Measurements from ENCODE around the gene SLC4A2. TPM values are rescaled to one million over a fixed set of nuclear protein-coding genes. Genes with fewer than 3 reads are reported as not detected.
"Not testable (repeated sequence)": the region's sequence is repeated elsewhere in the genome, so short reads cannot be mapped to it uniquely, and the experiment has no call there.

The SLC4A2 gene
- total RNA-seq (2014; rRNA removed; shearing (Covaris generic)): 95.5 and 100 TPM in 2 replicates

- DNase-seq (ENCODE audit: low read depth in 1 of 2, low spot score in 2 of 2): peak; percentile 65 to 78
- H3K4me3 ChIP-seq: peak within 1 kb of the TSS; percentile 74
- H3K27ac ChIP-seq: peak within 1 kb of the TSS; percentile 78
- no peaks in the 10 kb centered on the region for H3K9me3 ChIP-seq (replicated peaks)
- no peaks in the 10 kb centered on the region for H3K27me3 ChIP-seq (replicated peaks)
- peaks cover 33% of the 10 kb centered on the region for H3K4me1 ChIP-seq (replicated peaks)
- H3K36me3 ChIP-seq: peaks cover 21% of the 10 kb centered on the region
These were observed at the start of gene SLC4A2 for GRCh38 chr7:151059367-151060112. TSS of gene SLC4A2 (plus strand) at chr7:151059589. CDS start at chr7:151061988, 2,399 bp downstream.

GRCh38 chr7:151010037-151010306, 49.4 kb upstream of the SLC4A2 start:
- Histone ChIP-seq H3K4me3 (no peak overlapping the region), H3K27me3 (replicated peaks) (peaks cover 31% of the 10 kb centered on the region), H3K27ac (no peak overlapping the region), H3K9me3 (replicated peaks) (peaks cover 5% of the 10 kb centered on the region; the same call in 1 of the 2 replicates), H3K4me1 (replicated peaks) (peaks cover 24% of the 10 kb centered on the region), H3K36me3 (no peaks in the 10 kb centered on the region)
- DNase-seq (ENCODE audit: low read depth in 1 of 2, low spot score in 2 of 2): no peak

- no peak for DNase-seq (ENCODE audit: low read depth in 1 of 2, low spot score in 2 of 2)
- H3K36me3 ChIP-seq: no peaks in the 10 kb centered on the region
- peaks cover 24% of the 10 kb centered on the region for H3K4me1 ChIP-seq (replicated peaks)
- no peak overlapping the region for H3K27ac ChIP-seq
- peaks cover 30% of the 10 kb centered on the region for H3K27me3 ChIP-seq (replicated peaks)
- peaks cover 5% of the 10 kb centered on the region; the same call in 1 of the 2 replicates for H3K9me3 ChIP-seq (replicated peaks)
- H3K4me3 ChIP-seq: no peak overlapping the region
These were observed 48.9 kb upstream of the SLC4A2 start for GRCh38 chr7:151010307-151011096.

- Histone ChIP-seq H3K4me1 (replicated peaks) (peaks cover 24% of the 10 kb centered on the region), H3K36me3 (no peaks in the 10 kb centered on the region), H3K27me3 (replicated peaks) (peaks cover 27% of the 10 kb centered on the region), H3K4me3 (no peak overlapping the region), H3K27ac (no peak overlapping the region), H3K9me3 (replicated peaks) (peaks cover 5% of the 10 kb centered on the region; the same call in 1 of the 2 replicates)
- no peak for DNase-seq (ENCODE audit: low read depth in 1 of 2, low spot score in 2 of 2)
These were observed 48.3 kb upstream of the SLC4A2 start for GRCh38 chr7:151011097-151011409.

- DNase-seq (ENCODE audit: low read depth in 1 of 2, low spot score in 2 of 2); H3K36me3 ChIP-seq; H3K9me3 ChIP-seq (replicated peaks); H3K4me3 ChIP-seq; H3K27ac ChIP-seq: not testable (repeated sequence)
- Histone ChIP-seq H3K4me1 (replicated peaks) (peaks cover 24% of the 10 kb centered on the region), H3K27me3 (replicated peaks) (peaks cover 27% of the 10 kb centered on the region)
These were observed 47.8 kb upstream of the SLC4A2 start for GRCh38 chr7:151011616-151012015.

DNA sequence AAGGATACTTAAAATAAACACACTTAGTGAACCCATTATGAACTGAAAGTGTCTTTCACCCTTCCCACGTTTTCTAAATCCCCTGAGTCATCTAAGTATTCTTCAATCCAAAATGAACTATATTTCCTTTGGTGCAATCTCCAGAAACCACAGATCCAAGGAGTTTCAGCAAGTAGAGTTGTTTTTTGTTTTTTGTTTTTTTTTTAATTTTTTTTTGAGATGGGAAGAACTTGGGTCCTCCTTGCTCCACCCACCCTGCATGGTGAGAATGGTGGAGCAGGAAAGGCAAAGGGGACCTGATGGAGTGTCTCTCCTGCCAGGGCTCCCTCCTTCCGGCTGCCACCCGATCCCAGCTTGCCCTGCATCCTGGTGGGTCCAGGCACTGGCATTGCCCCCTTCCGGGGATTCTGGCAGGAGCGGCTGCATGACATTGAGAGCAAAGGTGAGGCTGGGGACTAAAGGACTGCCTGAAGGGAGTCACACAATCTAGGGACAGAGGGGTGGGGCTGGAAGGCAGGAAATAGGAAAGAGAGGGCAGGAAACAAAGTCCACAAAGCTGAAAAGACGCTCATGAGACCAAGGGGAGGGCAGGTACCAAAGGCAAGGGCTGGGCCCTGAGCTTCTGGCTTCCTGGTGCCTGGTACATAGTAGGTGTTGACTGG, 47.2 kb upstream of the SLC4A2 start:
- Histone ChIP-seq H3K9me3 (replicated peaks) (peaks cover 5% of the 10 kb centered on the region; the same call in 1 of the 2 replicates), H3K4me1 (replicated peaks) (peaks cover 24% of the 10 kb centered on the region), H3K36me3 (no peaks in the 10 kb centered on the region), H3K27ac (no peak overlapping the region), H3K27me3 (replicated peaks) (peaks cover 30% of the 10 kb centered on the region), H3K4me3 (no peak overlapping the region)
- peak in 1 of 2 experiments; percentile 22 for DNase-seq (ENCODE audit: low read depth in 1 of 2, low spot score in 2 of 2)

GRCh38 chr7:151012911-151013347, 46.5 kb upstream of the SLC4A2 start:
- DNase-seq (ENCODE audit: low read depth in 1 of 2, low spot score in 2 of 2): peak in 1 of 2 experiments; percentile 40

GRCh38 chr7:151013356-151013732, 46.0 kb upstream of the SLC4A2 start:
- Histone ChIP-seq H3K36me3 (no peaks in the 10 kb centered on the region), H3K27ac (no peak overlapping the region), H3K4me1 (replicated peaks) (peaks cover 28% of the 10 kb centered on the region), H3K9me3 (replicated peaks) (peaks cover 5% of the 10 kb centered on the region), H3K4me3 (no peak overlapping the region), H3K27me3 (replicated peaks) (peaks cover 33% of the 10 kb centered on the region)
- DNase-seq (ENCODE audit: low read depth in 1 of 2, low spot score in 2 of 2): no peak

More at GRCh38 chr7:151012911-151013347, 46.5 kb upstream of the SLC4A2 start:
- H3K27ac ChIP-seq: no peak overlapping the region
- no peaks in the 10 kb centered on the region for H3K36me3 ChIP-seq
- peaks cover 5% of the 10 kb centered on the region; the same call in 1 of the 2 replicates for H3K9me3 ChIP-seq (replicated peaks)
- H3K4me1 ChIP-seq (replicated peaks): peaks cover 24% of the 10 kb centered on the region
- peaks cover 30% of the 10 kb centered on the region for H3K27me3 ChIP-seq (replicated peaks)
- H3K4me3 ChIP-seq: no peak overlapping the region

DNA sequence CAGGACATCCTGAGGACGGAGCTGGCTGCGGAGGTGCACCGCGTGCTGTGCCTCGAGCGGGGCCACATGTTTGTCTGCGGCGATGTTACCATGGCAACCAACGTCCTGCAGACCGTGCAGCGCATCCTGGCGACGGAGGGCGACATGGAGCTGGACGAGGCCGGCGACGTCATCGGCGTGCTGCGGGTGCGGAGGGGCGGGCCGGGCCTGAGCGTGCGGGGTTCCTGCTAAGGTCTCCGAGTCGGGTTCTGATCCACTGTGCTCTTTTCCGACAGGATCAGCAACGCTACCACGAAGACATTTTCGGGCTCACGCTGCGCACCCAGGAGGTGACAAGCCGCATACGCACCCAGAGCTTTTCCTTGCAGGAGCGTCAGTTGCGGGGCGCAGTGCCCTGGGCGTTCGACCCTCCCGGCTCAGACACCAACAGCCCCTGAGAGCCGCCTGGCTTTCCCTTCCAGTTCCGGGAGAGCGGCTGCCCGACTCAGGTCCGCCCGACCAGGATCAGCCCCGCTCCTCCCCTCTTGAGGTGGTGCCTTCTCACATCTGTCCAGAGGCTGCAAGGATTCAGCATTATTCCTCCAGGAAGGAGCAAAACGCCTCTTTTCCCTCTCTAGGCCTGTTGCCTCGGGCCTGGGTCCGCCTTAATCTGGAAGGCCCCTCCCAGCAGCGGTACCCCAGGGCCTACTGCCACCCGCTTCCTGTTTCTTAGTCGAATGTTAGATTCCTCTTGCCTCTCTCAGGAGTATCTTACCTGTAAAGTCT, 45.5 kb upstream of the SLC4A2 start:
- DNase-seq (ENCODE audit: low read depth in 1 of 2, low spot score in 2 of 2): peak; percentile 22 to 83

DNA sequence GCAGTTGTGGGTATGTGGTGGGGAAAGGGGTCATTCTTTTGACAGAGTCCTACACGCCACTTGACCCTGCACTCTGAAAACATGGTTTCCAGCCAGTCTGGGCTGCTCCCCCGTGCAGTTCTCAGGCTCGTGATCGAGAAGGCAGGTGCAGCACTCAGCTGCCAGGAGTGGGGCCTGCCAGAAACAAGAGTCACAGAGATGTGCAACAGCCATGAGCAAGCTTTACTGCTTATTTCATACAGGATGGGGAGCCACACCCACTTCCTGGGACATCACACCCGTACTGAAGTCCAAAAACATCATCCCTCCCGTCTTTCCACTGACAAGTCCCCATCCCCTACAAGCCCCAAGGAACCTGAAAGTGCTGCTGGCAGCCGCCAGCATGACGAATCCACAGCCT, 44.4 kb upstream of the SLC4A2 start:
- H3K27me3 ChIP-seq (replicated peaks): peaks cover 49% of the 10 kb centered on the region
- no peak overlapping the region for H3K4me3 ChIP-seq
- H3K9me3 ChIP-seq (replicated peaks): peaks cover 7% of the 10 kb centered on the region; the same call in 1 of the 2 replicates
- H3K27ac ChIP-seq: no peak overlapping the region
- no peaks in the 10 kb centered on the region for H3K36me3 ChIP-seq
- no peak for DNase-seq (ENCODE audit: low read depth in 1 of 2, low spot score in 2 of 2)
- H3K4me1 ChIP-seq (replicated peaks): peaks cover 35% of the 10 kb centered on the region

More for the DNA sequence above, 45.5 kb upstream of the SLC4A2 start:
- peaks cover 34% of the 10 kb centered on the region for H3K4me1 ChIP-seq (replicated peaks)
- H3K27me3 ChIP-seq (replicated peaks): peaks cover 39% of the 10 kb centered on the region
- peaks cover 6% of the 10 kb centered on the region for H3K9me3 ChIP-seq (replicated peaks)
- H3K36me3 ChIP-seq: no peaks in the 10 kb centered on the region
- no peak overlapping the region for H3K27ac ChIP-seq
- peak overlapping the region; percentile 15; the same call in 1 of the 2 replicates for H3K4me3 ChIP-seq

GRCh38 chr7:151015967-151016366, 43.4 kb upstream of the SLC4A2 start:
- no peak overlapping the region for H3K27ac ChIP-seq
- H3K9me3 ChIP-seq (replicated peaks): peaks cover 7% of the 10 kb centered on the region; the same call in 1 of the 2 replicates
- no peak for DNase-seq (ENCODE audit: low read depth in 1 of 2, low spot score in 2 of 2)
- H3K4me3 ChIP-seq: no peak overlapping the region
- no peaks in the 10 kb centered on the region for H3K36me3 ChIP-seq
- H3K27me3 ChIP-seq (replicated peaks): peaks cover 55% of the 10 kb centered on the region
- H3K4me1 ChIP-seq (replicated peaks): peaks cover 35% of the 10 kb centered on the region

- Histone ChIP-seq H3K27ac (no peak overlapping the region), H3K4me3 (no peak overlapping the region), H3K4me1 (replicated peaks) (peaks cover 35% of the 10 kb centered on the region), H3K27me3 (replicated peaks) (peaks cover 58% of the 10 kb centered on the region), H3K36me3 (no peaks in the 10 kb centered on the region), H3K9me3 (replicated peaks) (peaks cover 7% of the 10 kb centered on the region; the same call in 1 of the 2 replicates)
- no peak for DNase-seq (ENCODE audit: low read depth in 1 of 2, low spot score in 2 of 2)
These were observed 42.9 kb upstream of the SLC4A2 start for GRCh38 chr7:151016505-151016904.

GRCh38 chr7:151016942-151017341, 42.4 kb upstream of the SLC4A2 start:
- DNase-seq (ENCODE audit: low read depth in 1 of 2, low spot score in 2 of 2): no peak
- peaks cover 32% of the 10 kb centered on the region for H3K4me1 ChIP-seq (replicated peaks)
- peaks cover 58% of the 10 kb centered on the region for H3K27me3 ChIP-seq (replicated peaks)
- H3K9me3 ChIP-seq (replicated peaks): peaks cover 7% of the 10 kb centered on the region; the same call in 1 of the 2 replicates
- H3K4me3 ChIP-seq: no peak overlapping the region
- H3K36me3 ChIP-seq: no peaks in the 10 kb centered on the region
- no peak overlapping the region for H3K27ac ChIP-seq
